H1 (cell line): ENCODE results near the gene TMPRSS13.

ENCODE experiments used
- GABPA ChIP-seq: IDR thresholded peaks from 2 replicates; pipeline ENCODE4 v1.6.1; 2011; ENCODE audit warnings: mild to moderate bottlenecking, low read length, moderate library complexity, borderline replicate concordance; ENCODE audit not compliant: insufficient read depth
- TAF1 ChIP-seq: IDR thresholded peaks from 2 replicates; pipeline ENCODE4 v1.6.1; 2011; ENCODE audit warnings: mild to moderate bottlenecking, low read depth, low read length

GRCh38 chr11:117855912-117856651 lies 73.1 kb downstream of the TMPRSS13 start:
- TF ChIP-seq GABPA (no peak), TAF1 (no peak)
